GM21367 (cell line): Measurements from ENCODE around the gene ATP9A.
A peak's percentile ranks its signal among the peaks of the same experiment; 100 is the strongest.

ENCODE experiments used
- ATAC-seq: cut with Tn5 transposase; IDR thresholded peaks from one replicate; pipeline ENCODE4 v1.9.1; 2021; ENCODE audit not compliant: unreplicated experiment

The ATP9A gene

DNA sequence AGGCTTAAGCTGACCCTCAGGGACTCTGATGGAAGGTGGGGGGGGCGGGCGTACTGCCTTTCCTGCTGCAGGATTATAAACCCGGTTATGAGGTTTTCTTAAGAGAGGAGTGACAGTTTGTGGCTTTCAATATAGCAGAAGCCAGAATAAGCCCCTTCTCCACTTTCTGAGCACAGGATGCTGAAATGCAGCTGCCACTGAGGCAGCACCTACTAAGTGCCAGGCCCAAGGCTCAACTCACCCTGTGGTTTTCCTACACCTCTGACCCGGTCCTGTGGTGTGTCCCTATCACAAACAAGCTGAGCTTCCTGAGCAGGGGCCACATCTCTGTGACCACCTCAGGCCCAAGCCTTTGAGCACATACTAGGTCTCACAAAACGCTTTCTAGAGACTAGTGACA lies 166.1 kb downstream of the ATP9A start:
- no peak for ATAC-seq

DNA sequence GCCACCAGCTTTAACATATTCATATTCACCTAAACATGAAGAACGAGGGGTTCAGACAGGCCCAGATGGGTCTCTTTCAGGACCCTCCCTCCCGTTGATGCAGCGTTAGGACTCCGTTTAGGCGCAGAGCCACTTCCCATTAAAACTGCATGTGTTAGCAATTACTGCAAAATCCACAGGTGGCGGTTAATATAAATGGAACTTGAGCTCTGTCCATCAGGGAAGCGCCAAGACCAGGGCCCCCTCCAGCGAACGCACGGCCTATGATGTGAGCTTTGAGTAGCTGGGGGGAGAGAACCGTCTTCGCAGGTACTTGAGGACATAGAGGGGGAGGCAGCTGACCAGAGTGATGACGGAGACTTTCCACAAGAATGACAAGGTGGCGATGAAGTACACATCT lies 167.2 kb downstream of the ATP9A start:
- no peak for ATAC-seq

DNA sequence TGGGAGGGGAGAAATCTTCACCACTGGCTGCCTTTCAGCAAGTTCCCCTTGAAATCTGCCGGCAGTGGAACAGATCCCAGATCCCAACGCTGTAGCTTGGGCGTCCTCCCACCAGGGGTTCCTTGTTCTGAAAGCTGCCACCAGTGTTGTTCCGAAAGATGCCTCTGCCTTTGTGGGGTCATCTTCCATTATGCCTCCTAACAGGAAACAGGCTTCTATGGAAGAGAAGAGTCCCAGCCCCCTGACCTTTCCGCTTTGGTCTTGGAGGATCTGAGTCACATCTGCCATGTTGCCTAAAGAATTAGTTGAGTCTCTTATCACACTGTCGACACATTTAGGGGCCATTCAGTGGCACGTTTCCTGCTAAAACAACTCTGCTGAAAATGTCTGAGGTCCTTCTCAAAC lies 168.2 kb downstream of the ATP9A start:
- no peak for ATAC-seq

DNA sequence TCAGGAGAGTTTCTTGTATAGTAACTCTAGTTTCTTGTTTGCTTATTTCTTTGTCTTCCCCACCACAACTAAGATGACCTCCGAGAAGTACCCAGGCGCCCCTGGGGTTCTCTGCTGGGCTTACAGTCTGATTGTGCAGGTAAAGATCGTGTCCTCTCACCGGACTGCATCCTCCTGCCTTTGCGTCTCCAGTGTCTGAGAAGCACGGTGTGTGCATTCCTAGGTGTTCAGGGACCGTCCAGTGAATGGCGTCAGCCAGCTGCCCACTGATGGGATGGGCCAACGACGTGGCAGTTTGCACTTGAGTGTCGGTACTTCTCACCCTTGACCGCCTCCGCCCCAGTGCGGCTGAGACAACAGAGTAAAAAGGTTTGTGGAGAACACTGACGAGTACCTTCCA lies 169.6 kb downstream of the ATP9A start:
- no peak for ATAC-seq

DNA sequence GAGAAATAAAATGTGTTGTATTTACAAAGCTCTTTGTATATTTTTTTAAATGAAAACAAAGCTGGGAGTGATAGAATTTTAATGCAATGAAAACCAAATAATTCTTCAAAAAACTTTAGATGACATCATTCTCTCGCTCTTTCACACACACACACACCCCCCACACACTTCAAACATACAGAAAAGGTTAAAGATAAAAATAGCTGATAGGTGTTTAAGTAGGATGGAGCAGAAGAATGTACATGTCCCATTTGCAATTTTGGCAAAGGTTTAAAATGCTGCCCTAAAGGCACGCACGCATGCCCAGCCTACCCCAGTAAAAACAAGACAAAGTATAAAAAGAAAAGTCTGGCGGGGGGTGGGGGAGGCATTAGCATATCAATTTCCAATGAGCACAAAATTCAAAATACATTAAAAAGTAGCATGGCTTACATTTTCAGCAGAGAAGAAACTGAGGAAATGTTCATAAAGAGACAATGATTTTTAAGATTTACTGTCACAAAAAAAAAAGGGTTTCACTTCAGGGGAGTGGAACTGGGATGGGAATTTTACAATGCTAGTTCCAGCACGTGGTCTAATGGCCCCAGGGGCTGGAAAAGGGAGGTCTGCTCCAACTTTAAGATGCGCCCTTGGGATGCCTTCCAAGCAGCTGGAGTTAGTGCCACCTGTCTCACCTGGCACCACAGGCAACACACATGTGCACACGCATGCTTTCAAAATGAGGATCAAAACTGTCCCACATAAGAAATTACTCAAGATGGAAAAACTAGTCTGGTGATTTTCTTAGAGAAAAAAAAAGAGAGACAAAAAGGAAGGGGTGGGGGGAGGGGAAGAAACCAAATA lies 170.6 kb downstream of the ATP9A start:
- no peak for ATAC-seq

DNA sequence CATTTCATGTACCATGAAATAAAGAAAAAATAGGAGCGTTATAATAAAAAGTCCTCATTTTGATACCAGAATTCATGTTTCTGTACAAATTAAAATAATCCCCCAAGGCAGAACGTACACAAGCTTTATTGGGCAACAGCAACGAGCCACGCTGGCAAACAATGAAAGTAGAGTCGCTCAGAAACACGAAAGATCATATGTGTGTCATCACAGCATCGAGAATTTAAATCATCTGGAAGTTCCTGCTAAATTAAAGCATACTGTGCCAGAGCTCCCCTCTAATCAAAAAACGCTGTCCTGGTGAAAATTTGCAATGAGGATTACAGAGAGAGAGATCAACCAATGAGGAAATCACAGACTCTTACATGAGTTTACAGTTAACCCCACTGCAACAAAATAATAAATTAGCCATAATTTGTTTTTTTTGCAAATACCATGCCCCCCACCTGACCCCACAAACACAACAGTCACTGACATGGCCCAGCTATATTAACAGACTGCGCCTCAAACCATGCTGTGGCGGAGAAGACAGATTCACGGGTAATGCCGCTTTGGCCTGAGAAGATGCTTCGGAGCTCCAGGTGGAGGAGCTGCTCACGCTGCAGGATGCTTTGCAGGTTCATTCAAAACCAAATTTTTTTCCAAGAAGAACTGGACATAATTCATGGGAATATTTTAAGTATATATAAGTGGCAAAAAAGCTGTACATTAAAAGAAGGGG lies 171.4 kb downstream of the ATP9A start:
- no peak for ATAC-seq

DNA sequence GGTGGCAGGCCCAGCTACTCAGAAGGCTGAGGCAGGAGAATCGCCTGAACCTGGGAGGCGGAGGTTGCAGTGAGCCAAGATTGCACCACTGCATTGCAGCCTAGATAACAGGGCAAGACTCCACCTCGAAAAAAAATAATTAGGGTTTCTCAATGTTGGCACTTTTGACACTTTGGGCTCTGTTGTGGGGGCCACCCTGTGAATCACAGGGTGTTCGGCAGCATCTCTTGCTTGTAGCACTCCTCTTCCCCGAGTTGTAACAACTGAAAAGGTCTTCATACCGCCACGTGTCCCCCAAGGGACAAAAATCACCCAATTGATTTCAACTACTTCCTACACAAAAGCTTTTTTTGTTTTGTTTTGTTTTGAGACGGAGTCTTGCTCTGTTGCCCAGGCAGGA lies 172.4 kb downstream of the ATP9A start:
- no peak for ATAC-seq

DNA sequence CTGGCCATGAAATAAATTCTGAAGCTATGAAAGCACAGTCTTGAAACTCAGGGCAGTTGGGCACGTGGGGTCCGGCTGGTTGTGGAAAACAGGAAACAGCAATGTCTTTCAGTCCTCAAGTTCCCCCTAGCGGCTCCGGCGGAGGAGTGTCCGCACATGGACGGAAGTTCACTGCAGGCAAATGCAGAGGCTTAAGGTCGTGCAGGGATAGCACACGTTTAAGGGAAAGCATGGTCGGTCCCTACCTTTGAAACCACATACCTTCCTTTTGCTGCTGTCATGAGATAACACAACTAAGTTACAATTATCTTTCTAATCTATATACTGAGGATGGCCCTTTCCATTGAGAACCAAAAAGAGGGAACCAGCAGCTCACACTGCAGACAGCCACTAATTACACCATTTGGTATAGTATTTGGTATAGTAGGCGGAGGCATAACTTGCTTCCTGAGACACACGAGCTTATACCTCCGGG lies 173.1 kb downstream of the ATP9A start:
- peak; percentile 85 for ATAC-seq

DNA sequence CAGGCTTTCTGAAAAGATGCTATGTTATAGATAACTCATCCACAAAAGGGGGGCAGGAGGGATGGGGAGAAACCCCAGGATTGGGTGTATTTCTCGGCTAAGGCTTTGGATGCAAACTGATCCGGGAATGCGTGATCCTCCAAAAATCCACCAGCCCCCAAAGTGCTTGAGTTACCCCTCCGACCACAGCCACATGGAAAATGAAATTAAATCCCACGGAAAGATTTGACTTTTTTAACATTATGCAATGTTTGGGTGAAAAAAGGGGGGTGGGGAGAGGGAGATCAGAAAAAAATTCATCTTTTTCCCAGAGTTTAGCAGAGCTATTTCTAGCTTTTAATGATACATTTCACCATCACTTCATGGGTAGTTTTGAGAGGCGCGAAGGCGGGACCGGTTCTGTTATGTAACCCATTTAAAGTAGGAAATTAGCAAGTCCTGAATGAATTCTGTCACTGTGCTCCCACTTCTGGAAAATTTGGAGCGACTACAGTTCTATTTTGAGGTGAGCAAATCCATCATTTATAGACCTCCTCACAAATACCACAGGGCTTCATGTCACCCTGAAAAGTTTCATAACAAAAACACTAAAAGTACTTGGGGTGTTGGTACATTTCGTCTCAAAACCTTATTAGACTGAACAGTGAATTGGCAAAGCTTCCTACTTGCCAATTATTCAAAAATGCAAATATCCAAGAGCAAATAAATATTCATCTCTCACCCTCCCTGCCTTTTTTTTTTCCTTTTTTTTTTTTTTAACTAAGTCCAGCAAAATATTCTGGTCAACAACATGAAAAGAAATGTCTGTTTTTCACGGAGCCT lies 173.7 kb downstream of the ATP9A start:
- no peak for ATAC-seq

DNA sequence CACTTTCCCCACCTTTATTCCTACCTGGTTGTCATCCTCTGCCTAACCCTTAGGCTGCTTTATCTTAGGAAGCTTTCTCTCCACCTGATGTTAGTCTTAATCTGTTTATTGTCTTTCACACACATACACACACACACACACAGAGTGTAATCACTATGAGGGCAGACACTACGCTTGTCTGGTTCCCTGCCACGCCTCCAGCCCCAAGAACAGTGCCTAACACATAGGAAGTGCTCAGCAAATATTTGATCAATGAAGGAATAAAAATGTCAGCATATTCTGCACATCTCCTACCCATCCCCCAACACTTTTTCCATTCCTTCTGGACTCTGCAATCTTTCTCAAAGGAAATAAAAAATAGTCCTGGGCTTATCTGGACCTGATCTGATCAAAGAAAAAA lies 174.6 kb downstream of the ATP9A start:
- no peak for ATAC-seq

DNA sequence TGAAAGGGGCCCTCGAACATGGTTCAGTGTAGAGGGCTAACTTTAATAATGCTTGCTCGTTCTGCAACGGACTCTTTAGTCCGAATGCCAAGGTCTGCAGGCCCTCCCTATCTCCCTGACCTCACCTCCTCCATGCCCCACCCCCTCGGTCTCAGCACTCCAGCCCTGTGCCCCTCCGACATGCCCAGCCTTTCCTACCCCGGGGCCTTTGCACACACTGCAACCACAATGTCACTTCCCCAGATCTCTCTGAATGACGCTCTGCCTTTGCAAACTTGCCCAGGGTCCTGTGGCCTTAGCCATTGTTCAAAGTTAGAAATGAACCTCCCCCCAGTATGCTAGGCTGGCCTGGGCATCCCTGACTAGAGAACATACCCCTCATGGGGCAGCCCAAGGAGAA lies 175.6 kb downstream of the ATP9A start:
- no peak for ATAC-seq

DNA sequence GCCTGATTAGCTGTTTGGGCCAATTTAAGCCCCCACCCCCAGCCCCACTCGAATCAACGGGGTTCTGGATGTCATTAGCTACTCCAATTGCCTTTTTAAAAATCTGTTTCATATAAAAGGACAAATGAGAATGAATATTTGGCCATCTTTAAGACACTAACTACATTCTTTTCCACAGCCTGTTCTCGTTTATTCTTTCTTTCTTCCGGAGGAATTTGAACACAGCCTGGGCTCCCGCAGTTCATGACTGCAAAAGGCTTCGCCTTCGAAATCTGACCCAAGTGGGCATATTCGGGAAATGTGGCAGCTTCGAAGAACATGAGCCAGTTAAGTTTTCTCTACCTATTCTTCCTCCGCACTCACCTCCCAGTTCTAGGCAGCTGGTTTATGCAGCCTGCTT lies 176.3 kb downstream of the ATP9A start:
- no peak for ATAC-seq

DNA sequence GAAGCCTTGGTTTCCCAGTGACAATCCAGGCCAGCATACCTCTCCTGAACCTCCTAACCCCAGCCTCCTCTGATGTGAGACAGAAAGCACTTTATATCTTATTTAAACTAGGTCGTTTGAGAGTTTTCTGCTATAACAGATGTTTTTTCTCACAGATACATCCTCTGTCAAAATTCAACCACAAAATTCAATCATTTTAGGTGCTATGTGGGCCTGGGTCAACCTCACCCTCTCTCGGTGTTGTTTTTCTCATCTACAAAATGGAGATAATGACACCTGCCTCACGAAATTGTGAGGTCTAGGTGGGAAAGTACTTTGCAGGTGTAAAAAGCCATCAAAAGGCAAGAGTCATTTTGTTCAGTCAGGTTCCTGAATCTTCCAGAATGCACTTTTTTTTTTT lies 179.4 kb downstream of the ATP9A start:
- no peak for ATAC-seq

DNA sequence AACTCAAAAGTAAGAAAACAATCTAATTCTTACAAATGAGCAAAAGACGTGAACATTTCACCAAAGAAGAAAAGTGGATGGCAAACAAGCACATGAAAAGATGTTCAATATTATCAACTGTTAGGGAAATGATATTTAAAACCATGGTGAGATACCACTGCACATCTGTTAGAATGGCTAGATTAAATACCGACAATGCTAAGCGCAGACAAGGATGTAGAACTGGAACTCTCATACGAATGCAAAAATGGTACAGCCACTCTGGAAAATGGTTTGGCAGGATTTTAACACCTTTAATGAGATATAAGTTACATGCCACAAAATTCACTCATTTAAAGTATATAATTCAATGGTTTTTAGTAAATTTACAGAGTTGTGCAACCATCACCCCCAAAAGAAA lies 181.0 kb downstream of the ATP9A start:
- ATAC-seq: no peak

DNA sequence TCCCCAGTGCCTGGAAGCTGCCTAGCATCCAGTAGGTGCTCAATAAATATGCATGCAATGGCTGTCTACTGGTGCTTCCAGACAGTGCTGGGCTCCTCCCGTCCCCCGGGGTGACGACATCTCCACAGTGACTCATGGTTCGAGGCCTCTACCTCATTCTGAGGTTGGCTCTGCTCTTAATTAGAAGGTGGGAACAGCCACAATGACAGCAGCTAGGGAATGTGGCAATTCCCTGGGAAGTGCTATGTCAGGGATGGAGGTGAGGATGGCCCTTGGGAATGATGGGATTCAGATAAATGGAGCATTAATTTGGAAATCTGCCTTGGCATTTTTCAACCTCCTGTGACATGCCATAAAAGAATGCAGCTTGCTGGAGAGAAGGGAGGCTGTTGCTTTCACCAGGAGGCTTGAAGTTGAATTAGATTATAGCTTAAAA lies 182.2 kb downstream of the ATP9A start:
- ATAC-seq: no peak

DNA sequence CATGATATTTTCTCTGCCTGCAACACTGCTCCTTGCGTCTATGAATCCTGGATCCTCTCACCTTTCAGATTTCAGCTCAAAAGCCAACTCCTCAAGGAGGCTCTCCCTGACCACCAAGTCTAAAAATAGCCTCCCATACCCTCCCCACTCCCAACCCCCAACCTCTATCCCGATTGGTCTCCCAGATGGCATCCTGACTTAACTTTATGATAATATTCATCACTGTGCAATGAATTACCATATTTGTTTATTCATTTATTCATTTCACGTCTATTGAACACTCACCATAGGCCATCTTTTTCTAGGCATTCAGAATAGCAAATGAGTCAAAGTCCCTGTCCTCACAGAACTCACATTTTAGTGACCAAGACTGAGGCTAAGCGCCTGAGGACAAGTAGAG lies 183.0 kb downstream of the ATP9A start:
- no peak for ATAC-seq

DNA sequence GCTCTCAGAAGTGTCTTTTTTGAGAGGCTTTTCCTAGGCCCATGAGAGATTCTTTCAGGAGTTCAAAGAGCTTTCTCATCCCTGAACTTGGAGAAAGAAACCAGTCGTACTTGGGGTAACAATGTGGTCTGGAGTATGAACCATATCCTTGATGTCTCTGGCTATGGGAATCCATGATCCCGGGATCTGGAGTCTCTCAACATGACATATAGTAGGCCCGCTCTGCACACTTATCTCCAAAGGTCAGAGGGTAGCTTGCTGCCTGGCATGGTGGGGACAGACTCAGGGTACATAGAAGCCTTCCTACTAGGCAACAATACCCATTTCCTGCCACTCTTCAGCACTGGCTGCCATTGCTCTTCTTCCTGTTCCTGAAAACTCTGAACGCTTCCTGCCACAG lies 183.5 kb downstream of the ATP9A start:
- no peak for ATAC-seq

DNA sequence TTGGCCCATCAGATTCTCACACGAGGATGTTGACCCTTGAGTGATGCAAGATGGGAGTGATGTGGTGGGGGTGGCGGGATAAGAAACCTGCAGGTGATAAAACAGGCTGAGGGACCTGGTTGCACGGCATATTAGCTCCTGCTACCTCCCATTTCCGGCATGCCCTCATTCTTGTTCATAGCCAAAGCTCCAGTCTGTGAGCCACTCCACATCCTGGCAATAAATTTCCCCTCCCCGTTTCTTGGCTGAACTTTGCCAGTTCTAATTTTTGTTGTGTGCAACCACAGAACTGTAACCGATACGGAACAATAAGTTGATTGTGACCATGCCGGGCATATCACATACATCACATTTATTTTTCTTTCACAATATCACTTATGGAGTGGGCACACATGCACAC lies 184.1 kb downstream of the ATP9A start:
- ATAC-seq: no peak

DNA sequence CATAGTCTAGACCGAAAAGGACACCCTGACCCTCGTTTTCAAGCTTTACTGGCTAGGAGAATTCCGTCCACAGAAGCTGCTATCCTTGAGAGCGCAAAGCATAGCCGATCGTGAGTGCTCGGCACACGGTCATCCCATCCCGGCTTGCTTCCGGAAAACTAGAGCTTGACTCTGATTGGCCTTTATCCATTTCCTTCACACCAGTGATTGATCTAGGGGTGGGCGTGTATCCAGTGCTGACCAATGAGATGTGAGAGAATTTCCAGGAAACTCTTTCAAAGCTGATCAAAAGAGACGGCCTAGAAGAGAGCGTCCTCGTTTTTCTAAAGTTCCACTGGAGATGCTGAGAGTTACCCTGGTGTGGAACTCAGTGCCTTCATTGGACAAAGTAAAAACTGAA lies 184.7 kb downstream of the ATP9A start:
- no peak for ATAC-seq

DNA sequence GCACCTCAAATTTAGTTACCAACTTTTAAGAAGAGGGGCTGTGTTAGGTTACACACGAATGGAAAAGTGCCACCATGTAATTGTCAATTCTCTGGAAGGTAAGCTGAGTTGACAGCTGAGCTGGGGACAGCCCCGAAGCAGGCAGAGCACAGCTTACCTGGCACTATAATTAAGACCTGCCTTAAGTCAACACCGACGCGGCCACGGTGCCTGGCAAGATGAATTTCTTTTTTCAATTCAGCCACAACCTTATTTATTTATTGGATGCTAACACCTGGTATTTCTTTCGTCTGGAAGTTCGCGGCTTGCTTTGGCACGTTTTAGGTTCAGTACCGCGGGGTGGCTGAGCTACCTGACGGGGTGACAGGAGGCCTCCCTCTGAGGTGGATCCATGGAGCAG lies 185.1 kb downstream of the ATP9A start:
- no peak for ATAC-seq

DNA sequence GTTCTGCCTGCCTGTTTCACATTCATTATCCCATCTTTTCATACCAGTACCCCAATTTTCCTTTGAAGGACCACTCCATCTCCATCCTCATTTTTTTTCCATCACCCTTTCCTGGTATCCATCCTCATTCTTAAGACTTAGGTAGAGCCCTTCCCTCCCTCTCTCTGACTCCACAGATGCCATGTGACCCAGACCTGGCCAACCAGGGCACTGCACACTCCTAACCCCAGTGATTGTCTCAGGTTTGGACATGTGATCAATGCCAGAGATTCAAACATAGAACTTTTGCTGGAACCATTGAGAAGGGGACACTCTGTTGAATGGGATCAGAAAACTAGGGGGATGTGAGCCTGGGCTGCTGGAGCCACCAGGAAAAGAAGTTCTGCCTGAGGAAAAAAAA lies 186.6 kb downstream of the ATP9A start:
- ATAC-seq: no peak

DNA sequence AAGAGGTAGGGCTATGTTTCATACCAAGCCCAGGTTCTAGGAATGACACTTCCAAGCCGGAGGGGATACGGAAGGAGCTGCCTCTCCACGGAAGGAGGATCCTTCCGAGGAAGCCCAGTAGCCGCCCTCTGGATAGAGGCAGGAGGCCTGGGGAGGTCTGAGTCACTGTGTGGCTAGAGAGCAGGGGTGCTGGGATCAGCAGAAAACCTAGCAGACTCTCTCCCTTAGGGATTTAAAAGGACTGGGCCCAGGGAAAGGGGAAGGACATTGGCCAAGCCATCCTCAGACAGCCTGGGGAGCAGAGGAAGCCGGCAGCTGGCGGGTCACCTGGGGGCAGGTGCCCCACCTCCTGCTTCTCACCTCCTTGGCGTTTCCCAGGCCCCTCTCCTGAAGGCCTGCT lies 189.1 kb downstream of the ATP9A start:
- ATAC-seq: no peak
